Dermis microvascular lymphatic vessel endothelial cell (primary cell): ENCODE data around the gene TMEM53. TPM values are rescaled to one million over a fixed set of nuclear protein-coding genes. Genes with fewer than 3 reads are reported as not detected.

Source experiments
- DNase-seq, 2 donors: peaks; one replicate each; pipeline versions ENCODE4 v3.0.0 to v3.0.0-alpha.2; 2010; ENCODE audit warnings: low read depth in 2 of 2
- total RNA-seq: library from RNA; depleted of rRNA; stranded (reverse); fragments of >200 nt; gene quantifications from 2 replicates; pipeline ENCODE4 v1.2.1, GENCODE V29; 2014

Gene TMEM53
- total RNA-seq, 1 donor from 2014 or later, result 4.7 TPM

GRCh38 chr1:44698138-44698537, 23.9 kb upstream of the TMEM53 start:
- no peak for DNase-seq

GRCh38 chr1:44696789-44697345, 22.6 kb upstream of the TMEM53 start:
- DNase-seq, result no peak

- no peak for DNase-seq
These were observed 21.8 kb upstream of the TMEM53 start for GRCh38 chr1:44696101-44696500.

- DNase-seq, result no peak
These were observed 21.4 kb upstream of the TMEM53 start for GRCh38 chr1:44695671-44696070.

GRCh38 chr1:44694863-44695478, 20.7 kb upstream of the TMEM53 start:
- DNase-seq, result no peak

- DNase-seq, result no peak
These were observed 19.6 kb upstream of the TMEM53 start for GRCh38 chr1:44693900-44694299.

GRCh38 chr1:44693159-44693558, 18.9 kb upstream of the TMEM53 start:
- DNase-seq, result no peak

- no peak for DNase-seq
These were observed 15.1 kb upstream of the TMEM53 start for GRCh38 chr1:44689447-44689765.

- DNase-seq, result no peak
These were observed 14.6 kb upstream of the TMEM53 start for GRCh38 chr1:44688760-44689446.

- no peak for DNase-seq
These were observed 11.6 kb upstream of the TMEM53 start for GRCh38 chr1:44685881-44686280.

GRCh38 chr1:44685218-44685617, 10.9 kb upstream of the TMEM53 start:
- DNase-seq, result no peak

- no peak for DNase-seq
These were observed 10.2 kb upstream of the TMEM53 start for GRCh38 chr1:44684525-44684924.

- DNase-seq, result no peak
These were observed 8.6 kb upstream of the TMEM53 start for GRCh38 chr1:44682883-44683265.

- no peak for DNase-seq
These were observed 7.9 kb upstream of the TMEM53 start for GRCh38 chr1:44681905-44682882.

- no peak for DNase-seq
These were observed 5.2 kb upstream of the TMEM53 start for GRCh38 chr1:44679468-44679867.

- no peak for DNase-seq
These were observed 4.3 kb upstream of the TMEM53 start for GRCh38 chr1:44678626-44679025.

- DNase-seq, result no peak
These were observed 3.8 kb upstream of the TMEM53 start for GRCh38 chr1:44678120-44678519.

GRCh38 chr1:44677201-44677766, 3.0 kb upstream of the TMEM53 start:
- DNase-seq, result peak; percentile 48 to 50

- peak in 1 of 2 donors; percentile 43 for DNase-seq
These were observed 2.4 kb upstream of the TMEM53 start for GRCh38 chr1:44676484-44677200.

- no peak for DNase-seq
These were observed 905 bp upstream of the TMEM53 start for GRCh38 chr1:44675186-44675585.

- DNase-seq, result no peak
These were observed 587 bp downstream of the TMEM53 start for GRCh38 chr1:44673675-44674112.
